Pons (tissue), 1 donor: ENCODE data around the gene TEKT3.

ENCODE experiments used
- DNase-seq: peaks from one replicate; pipeline ENCODE4 v3.0.0-alpha.2; 2016; ENCODE audit warnings: low spot score

TEKT3 gene

GRCh38 chr17:15293558-15293957, 47.8 kb downstream of the TEKT3 start:
- no peak for DNase-seq

DNA sequence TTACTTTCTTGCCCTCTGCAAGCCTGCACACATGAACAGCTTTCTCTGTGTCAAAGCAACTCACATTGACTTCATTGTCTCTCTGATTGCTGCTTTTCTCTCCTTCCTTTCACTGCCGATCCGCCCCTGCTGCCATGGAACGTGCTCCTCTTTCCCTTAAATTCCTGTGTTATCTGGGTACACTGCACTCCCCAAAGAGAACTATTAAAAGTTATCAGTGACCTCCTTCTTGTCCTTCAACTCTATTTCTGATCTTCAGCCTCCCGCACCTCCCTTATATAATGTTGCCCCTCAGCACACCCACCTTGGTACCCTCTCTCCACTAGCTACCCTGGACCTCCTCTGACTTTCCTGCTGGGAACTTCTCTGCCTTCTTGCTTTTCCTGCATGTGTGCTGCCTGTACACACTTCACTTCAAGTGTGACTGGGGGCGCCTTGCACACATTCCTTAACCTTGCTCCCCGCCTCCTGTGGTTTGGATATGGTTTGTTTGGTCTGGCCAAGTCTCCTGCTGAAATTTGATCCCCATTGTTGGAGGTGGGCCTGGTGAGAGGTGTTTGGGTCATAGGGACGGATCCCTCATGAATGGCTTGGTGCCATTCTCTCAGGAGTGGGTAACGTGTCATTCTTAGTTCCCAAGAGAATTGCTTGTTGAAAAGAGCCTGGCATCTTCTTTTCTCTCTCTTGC, 49.6 kb downstream of the TEKT3 start:
- DNase-seq = no peak

DNA sequence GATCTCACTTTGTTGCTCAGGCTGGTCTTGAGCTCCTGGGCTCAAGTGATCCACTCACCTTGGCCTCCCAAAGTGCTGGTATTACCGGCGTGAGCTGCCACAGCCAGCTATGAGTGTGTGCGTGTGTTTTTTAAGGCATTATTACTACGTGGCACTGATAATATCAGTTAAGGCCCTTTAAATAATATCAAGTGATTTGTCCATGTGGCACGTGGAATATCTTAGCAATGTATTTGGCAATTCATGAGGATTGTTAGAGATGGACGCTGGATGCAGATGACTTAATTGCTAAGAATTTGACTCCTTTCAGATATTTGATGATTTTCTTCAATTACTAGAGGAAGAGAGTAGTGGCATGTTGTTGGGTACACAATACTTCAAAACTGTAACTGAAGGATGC, 50.8 kb downstream of the TEKT3 start:
- no peak for DNase-seq

GRCh38 chr17:15289285-15290183, 51.9 kb downstream of the TEKT3 start:
- DNase-seq = no peak

GRCh38 chr17:15288859-15289258, 52.5 kb downstream of the TEKT3 start:
- DNase-seq = no peak

DNA sequence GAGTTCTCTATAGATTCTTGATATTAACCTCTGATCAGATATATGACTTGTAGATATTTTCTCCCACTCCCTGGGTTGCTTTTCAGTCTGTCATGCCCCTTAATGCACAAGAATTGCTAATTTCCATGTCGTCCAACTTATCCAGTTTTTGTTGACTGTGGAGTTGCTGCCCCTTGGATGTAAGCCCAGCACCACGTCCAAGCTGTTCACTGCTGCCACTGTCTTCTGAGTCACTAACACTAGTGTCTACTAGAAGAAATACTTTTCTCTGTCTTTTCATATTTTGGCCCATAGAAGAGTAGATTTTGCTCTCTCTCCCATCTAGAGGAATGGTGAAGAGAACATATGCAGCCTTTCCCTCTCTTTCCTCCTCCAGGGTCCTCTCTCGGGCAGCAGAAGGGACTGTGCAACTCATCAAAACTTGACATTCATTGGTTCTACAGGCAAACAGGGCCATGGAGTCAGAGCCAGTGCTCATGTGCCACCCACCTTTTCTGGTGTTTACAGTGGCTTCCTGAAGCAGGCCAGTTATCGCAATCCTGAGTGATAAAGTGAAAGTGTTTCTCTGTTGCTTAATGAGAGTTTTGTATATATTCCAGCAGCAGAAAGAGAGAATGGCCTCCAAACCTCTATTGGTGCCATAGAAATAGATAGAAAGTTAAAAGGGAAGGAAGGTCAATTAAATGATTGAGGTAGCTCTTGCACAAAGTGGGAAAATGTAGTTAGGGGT, 53.7 kb downstream of the TEKT3 start:
- DNase-seq = no peak

- no peak for DNase-seq
Observed at GRCh38 chr17:15285466-15285865, 55.9 kb downstream of the TEKT3 start.

GRCh38 chr17:15284537-15284936, 56.9 kb downstream of the TEKT3 start:
- no peak for DNase-seq

- DNase-seq = no peak
Observed at GRCh38 chr17:15284107-15284506, 57.3 kb downstream of the TEKT3 start.

- no peak for DNase-seq
Observed at GRCh38 chr17:15281909-15282308, 59.5 kb downstream of the TEKT3 start.

DNA sequence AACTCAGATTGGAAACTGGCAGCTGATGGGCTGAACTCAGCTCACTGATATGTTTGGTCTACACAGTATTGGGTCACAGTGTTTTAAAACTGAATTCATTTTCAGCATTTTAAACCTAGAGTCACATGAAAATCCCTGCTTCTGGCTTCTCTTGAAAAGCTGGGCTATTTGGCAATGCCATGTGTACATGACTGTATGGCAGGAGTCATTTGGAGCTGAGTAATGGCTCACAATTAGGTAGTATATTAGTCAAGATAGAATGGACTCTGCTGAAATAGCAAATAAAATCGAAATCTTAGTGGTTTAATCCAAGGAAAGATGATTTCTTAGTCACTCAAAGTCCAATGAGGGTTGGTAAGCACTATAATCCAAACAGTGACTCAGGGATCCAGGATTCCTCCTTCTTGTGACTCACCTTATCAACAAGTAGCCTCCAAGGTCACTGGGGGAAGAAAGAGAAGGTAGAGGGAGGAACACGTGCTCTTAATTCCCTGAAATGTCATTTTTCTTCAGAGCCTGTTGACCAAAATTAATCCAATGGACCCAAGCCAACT, 62.4 kb downstream of the TEKT3 start:
- DNase-seq = no peak

- no peak for DNase-seq
Observed at GRCh38 chr17:15278380-15278779, 63.0 kb downstream of the TEKT3 start.

GRCh38 chr17:15274017-15274416, 67.4 kb downstream of the TEKT3 start:
- no peak for DNase-seq

- DNase-seq = no peak
Observed at GRCh38 chr17:15273141-15273793, 68.1 kb downstream of the TEKT3 start.

DNA sequence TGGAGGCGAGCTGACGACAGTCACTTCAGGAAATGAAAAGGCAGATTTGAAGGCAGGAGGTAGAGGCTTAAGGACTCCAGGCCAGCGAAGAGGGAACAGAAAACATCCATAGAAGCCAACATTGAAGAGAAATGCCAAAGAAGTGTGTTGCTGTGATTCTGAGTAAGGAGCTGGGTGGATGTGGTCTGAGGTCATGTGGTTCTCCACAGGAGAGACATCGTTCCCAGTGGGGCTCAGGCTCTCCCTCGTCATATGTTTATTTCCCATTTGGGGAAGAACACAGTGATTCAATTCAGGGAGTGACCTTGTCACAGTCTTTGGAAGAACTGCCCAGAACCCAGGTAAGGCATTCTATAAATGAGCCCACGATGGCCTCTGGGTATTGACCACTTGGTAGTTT, 69.7 kb downstream of the TEKT3 start:
- DNase-seq = no peak

DNA sequence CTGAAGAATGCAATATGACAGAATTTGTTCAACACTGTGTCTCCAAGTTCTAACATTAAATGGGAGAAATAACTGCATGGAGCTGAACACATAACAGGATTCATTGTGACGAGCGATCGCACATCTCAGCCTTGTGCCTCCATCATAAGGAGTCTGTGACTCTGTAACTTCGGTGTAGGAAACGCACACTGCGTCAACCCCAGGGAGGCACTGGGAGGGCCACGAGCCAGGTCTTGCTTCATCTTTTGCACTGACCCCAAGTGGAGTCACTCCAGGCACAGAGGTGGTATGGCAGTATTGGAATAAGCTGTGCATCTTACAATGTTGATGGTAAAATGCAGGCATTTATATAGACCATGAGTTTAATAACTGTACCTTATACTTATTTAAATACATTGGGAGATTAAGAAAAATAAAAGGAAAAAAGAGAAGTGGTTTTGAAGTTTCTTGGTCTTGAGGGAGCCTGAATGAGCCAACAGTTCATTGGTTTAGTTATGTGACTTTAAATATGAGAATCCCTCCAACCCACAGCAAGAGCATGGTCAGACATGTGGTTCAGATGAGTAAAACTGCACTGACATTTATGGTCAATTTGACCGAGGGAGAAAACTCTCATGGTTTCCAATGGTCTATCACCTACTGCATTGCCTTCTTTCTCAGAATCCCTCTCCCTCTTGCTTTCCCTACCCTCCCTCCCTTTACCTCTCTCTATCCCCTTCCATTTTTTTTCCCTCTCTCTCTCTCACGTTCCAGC, 70.6 kb downstream of the TEKT3 start:
- DNase-seq = no peak

- no peak for DNase-seq
Observed at GRCh38 chr17:15269780-15270089, 71.7 kb downstream of the TEKT3 start.

- DNase-seq = peak; percentile 80
Observed at GRCh38 chr17:15269087-15269779, 72.2 kb downstream of the TEKT3 start.

DNA sequence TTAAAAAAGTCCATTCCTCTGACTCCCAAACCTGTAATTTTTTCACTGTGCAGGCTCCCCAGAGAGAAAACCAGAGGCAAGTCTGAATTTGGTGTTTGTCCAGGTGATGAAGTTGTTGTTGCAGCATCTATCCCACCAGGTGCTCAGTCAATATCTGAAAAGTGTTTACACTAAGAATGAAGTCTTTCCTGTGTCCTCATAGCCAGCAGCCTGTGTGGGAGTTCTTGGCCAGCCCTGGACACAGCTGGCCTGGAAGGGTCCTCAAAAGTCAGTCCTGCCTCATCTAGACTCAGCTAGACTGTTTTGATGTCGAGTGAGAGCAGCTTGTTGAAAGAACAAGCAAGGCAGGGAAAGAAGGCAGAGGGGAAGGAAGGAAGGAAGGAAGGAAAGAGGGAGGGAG, 72.9 kb downstream of the TEKT3 start:
- DNase-seq = no peak

GRCh38 chr17:15267996-15268395, 73.4 kb downstream of the TEKT3 start:
- no peak for DNase-seq
